Progenitor cell of endocrine pancreas (in vitro differentiated cells): Measurements from ENCODE around the gene MAP3K19. TPM values are rescaled to one million over a fixed set of nuclear protein-coding genes. Genes with fewer than 3 reads are reported as not detected.

Experiments used
- DNase-seq: peaks from one replicate; pipeline ENCODE4 v3.0.0; 2021; ENCODE audit warnings: low spot score; ENCODE audit not compliant: unreplicated experiment
- H3K27ac Mint-ChIP-seq: 2 replicates; pipeline ENCODE4 v1.8.0; 2021; ENCODE audit warnings: mild to moderate bottlenecking, moderate library complexity, mixed read lengths
- H3K27me3 Mint-ChIP-seq: 2 replicates; pipeline ENCODE4 v1.8.0; 2021; ENCODE audit warnings: mixed read lengths
- H3K36me3 Mint-ChIP-seq: 2 replicates; pipeline ENCODE4 v1.8.0; 2022; ENCODE audit warnings: mixed read lengths; ENCODE audit not compliant: insufficient read depth
- H3K4me1 Mint-ChIP-seq: 2 replicates; pipeline ENCODE4 v1.8.0; 2021; ENCODE audit warnings: low read depth, mixed read lengths
- H3K4me3 Mint-ChIP-seq: 2 replicates; pipeline ENCODE4 v1.8.0; 2021; ENCODE audit warnings: low read depth, mild to moderate bottlenecking, moderate library complexity, mixed read lengths
- H3K9me3 Mint-ChIP-seq: 2 replicates; pipeline ENCODE4 v1.8.0; 2021; ENCODE audit warnings: low read depth, mixed read lengths
- CTCF ChIP-seq: fragments of 200-600 bp; sonication (generic); IDR thresholded peaks from one replicate; pipeline ENCODE4 v1.5.0; 2021; ENCODE audit warnings: antibody characterized with exemption, mild to moderate bottlenecking; ENCODE audit not compliant: unreplicated experiment
- total RNA-seq: library from RNA; stranded (reverse); gene quantifications from 2 replicates; pipeline ENCODE4 v1.2.1, GENCODE V29; 2021

Gene MAP3K19
- total RNA-seq, 1 donor from 2014 or later = not detected

DNA sequence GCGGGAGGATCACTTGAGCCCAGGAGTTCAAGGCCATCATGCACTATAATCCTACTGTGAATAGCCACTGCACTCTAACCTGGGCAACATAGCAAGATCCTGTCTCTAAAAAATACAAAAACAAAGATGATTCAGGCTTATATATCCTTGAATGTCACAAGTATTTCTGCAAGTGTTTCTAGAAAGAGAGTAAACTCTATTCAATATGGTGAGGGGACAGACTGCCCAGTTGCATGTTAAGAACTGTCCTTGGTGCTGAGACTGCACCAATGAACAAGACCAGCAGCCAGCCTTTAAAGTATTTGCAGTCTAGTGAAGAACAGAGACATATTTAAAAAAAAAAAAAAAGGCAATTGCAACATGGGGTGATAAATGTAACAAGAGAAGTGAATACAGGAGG, 16.4 kb downstream of the MAP3K19 start:
- Mint-ChIP-seq H3K27me3 (no peaks in the 10 kb centered on the region), H3K27ac (no peak overlapping the region), H3K4me3 (no peak overlapping the region), H3K9me3 (peaks cover 3% of the 10 kb centered on the region), H3K36me3 (no peaks in the 10 kb centered on the region), H3K4me1 (peaks cover 10% of the 10 kb centered on the region)
- no peak for TF ChIP-seq CTCF
- peak; percentile 14 for DNase-seq

DNA sequence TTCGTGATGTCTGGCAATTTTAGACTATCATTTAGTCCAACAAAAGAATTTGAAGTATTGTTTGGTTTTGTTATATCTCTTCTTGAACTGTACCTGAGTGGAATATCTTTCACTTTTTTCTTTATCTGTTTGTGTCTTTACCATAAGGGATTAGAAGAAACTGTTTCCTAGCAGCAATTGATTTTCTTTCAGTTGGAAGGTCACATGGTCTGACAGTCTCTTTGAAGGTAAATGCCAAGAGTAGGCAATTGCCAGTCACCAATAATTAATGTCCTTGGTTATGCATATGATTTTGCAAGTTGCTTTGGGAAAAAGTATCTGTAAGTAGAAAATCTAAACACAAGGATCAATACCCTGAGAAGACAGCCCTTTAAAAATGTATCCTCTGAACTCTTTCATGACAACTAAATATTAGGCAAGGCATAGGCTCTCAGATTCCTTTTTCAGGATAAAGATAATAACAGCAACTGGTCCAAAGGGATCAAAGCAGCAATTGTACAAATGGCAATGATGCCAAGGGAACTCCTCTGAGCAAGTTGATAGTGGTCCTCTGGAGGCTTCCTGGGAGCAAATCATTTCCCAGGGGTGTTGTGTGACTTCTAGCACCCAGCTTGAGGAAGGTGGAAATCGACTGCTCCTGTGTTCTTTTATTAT, 17.6 kb downstream of the MAP3K19 start:
- Mint-ChIP-seq H3K27me3 (no peaks in the 10 kb centered on the region), H3K36me3 (no peaks in the 10 kb centered on the region), H3K27ac (no peak overlapping the region), H3K4me1 (peaks cover 10% of the 10 kb centered on the region), H3K4me3 (no peak overlapping the region), H3K9me3 (peaks cover 3% of the 10 kb centered on the region)
- no peak for TF ChIP-seq CTCF
- DNase-seq = no peak

- Mint-ChIP-seq H3K27me3 (no peaks in the 10 kb centered on the region), H3K9me3 (no peaks in the 10 kb centered on the region), H3K4me3 (no peak overlapping the region), H3K4me1 (peaks cover under 1% of the 10 kb centered on the region), H3K36me3 (no peaks in the 10 kb centered on the region), H3K27ac (no peak overlapping the region)
- no peak for TF ChIP-seq CTCF
- no peak for DNase-seq
These were observed 23.3 kb downstream of the MAP3K19 start for GRCh38 chr2:135023886-135024485.

- no peak for DNase-seq
- Mint-ChIP-seq H3K36me3 (no peaks in the 10 kb centered on the region), H3K4me1 (no peaks in the 10 kb centered on the region), H3K27ac (no peak overlapping the region), H3K27me3 (no peaks in the 10 kb centered on the region), H3K4me3 (no peak overlapping the region), H3K9me3 (no peaks in the 10 kb centered on the region)
- TF ChIP-seq CTCF = no peak
These were observed 24.0 kb downstream of the MAP3K19 start for GRCh38 chr2:135022952-135023880.

GRCh38 chr2:135021618-135022017, 25.6 kb downstream of the MAP3K19 start:
- no peak overlapping the region for H3K27ac Mint-ChIP-seq
- no peaks in the 10 kb centered on the region for H3K27me3 Mint-ChIP-seq
- H3K36me3 Mint-ChIP-seq = no peaks in the 10 kb centered on the region
- no peak for TF ChIP-seq CTCF
- no peaks in the 10 kb centered on the region for H3K4me1 Mint-ChIP-seq
- no peak for DNase-seq
- no peaks in the 10 kb centered on the region for H3K9me3 Mint-ChIP-seq
- no peak overlapping the region for H3K4me3 Mint-ChIP-seq
